Thyroid gland (tissue), 4 donors: ENCODE data around the gene JAKMIP3. TPM values are rescaled to one million over a fixed set of nuclear protein-coding genes. Genes with fewer than 3 reads are reported as not detected.

Experiments
- DNase-seq, 2 donors: peaks; one replicate each; pipeline ENCODE4 v3.0.0-alpha.2; 2019
- H3K27ac ChIP-seq, 3 donors: fragments of 200-600 bp; sonication (generic); 1 replicate in 2 of 3; 2 replicates in 1 of 3; pipeline ENCODE4 v1.5.1; 2016 to 2019; ENCODE audit warnings: mild to moderate bottlenecking in 1 of 3, moderate library complexity in 1 of 3
- H3K27me3 ChIP-seq: fragments of 200-600 bp; sonication (generic); one replicate; pipeline ENCODE4 v1.5.1; 2019
- H3K36me3 ChIP-seq, 2 donors: fragments of 200-600 bp; sonication (generic); one replicate each; pipeline ENCODE4 v1.5.1; 2016 to 2019
- H3K4me1 ChIP-seq, 2 donors: fragments of 200-600 bp; sonication (generic); one replicate each; pipeline ENCODE4 v1.5.1; 2017 to 2019
- H3K4me3 ChIP-seq, 3 donors: fragments of 200-600 bp; sonication (generic); replicated peaks in 1 of 3; 1 replicate in 2 of 3; 2 replicates in 1 of 3; pipeline ENCODE4 v1.5.1; 2016; ENCODE audit warnings: mild to moderate bottlenecking in 1 of 3
- H3K9me3 ChIP-seq: fragments of 200-600 bp; sonication (generic); one replicate; pipeline ENCODE4 v1.5.1; 2017
- POLR2A ChIP-seq, 2 donors: fragments of 450-650 bp; IDR thresholded peaks; one replicate each; pipeline ENCODE4 v1.6.1; 2017; ENCODE audit warnings: antibody characterized with exemption in 2 of 2, mild to moderate bottlenecking in 2 of 2, moderate library complexity in 1 of 2
- WGBS, 2 donors: methylation state at CpG; one replicate each; pipeline ENCODE4 v1.1.5; 2017; 5-methylcytosine and 5-hydroxymethylcytosine counted together
- intact Hi-C: fragments of 100-400 bp; cut with DNase I; formaldehyde crosslinking; loops from one replicate; pipeline ENCODE4 v1.15.1; 2023
- total RNA-seq, 4 donors: library from RNA; depleted of rRNA; stranded (reverse); fragments of >200 nt; gene quantifications; one replicate each; pipeline ENCODE4 v1.2.3, GENCODE V29; 2016
- TF ChIP-seq, protein P1 (sequence below), 6 experiments: fragments of 200-600 bp in 3 of 6; fragments of 450-650 bp in 3 of 6; sonication (generic) in 3 of 6; IDR thresholded peaks; one replicate each; pipeline ENCODE4 v1.5.1; 2016 to 2019; ENCODE audit warnings: antibody characterized with exemption in 6 of 6, mild to moderate bottlenecking in 2 of 6, inconsistent platforms in 1 of 6, moderate library complexity in 1 of 6

JAKMIP3 gene
- total RNA-seq, 4 donors from 2014 or later, result 1.1 to 3.0 (median 1.6) TPM

GRCh38 chr10:132101529-132101928 lies 35.8 kb downstream of the JAKMIP3 start:
- Histone ChIP-seq H3K4me3 (no peak overlapping the region), H3K36me3 (no peaks in the 10 kb centered on the region), H3K27me3 (no peaks in the 10 kb centered on the region), H3K27ac (no peak overlapping the region), H3K4me1 (no peaks in the 10 kb centered on the region), H3K9me3 (no peaks in the 10 kb centered on the region)
- TF ChIP-seq POLR2A (IDR thresholded peaks at IDR 0.05), result no peak
- TF ChIP-seq, protein P1, sequence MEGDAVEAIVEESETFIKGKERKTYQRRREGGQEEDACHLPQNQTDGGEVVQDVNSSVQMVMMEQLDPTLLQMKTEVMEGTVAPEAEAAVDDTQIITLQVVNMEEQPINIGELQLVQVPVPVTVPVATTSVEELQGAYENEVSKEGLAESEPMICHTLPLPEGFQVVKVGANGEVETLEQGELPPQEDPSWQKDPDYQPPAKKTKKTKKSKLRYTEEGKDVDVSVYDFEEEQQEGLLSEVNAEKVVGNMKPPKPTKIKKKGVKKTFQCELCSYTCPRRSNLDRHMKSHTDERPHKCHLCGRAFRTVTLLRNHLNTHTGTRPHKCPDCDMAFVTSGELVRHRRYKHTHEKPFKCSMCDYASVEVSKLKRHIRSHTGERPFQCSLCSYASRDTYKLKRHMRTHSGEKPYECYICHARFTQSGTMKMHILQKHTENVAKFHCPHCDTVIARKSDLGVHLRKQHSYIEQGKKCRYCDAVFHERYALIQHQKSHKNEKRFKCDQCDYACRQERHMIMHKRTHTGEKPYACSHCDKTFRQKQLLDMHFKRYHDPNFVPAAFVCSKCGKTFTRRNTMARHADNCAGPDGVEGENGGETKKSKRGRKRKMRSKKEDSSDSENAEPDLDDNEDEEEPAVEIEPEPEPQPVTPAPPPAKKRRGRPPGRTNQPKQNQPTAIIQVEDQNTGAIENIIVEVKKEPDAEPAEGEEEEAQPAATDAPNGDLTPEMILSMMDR (IDR thresholded peaks at IDR 0.05), result no peak
- intact Hi-C loops, result no loop called here
- WGBS, 2 donors, result 54 to 59% methylated on average over 10 of the region's 10 CpGs
- no peak for DNase-seq

DNA sequence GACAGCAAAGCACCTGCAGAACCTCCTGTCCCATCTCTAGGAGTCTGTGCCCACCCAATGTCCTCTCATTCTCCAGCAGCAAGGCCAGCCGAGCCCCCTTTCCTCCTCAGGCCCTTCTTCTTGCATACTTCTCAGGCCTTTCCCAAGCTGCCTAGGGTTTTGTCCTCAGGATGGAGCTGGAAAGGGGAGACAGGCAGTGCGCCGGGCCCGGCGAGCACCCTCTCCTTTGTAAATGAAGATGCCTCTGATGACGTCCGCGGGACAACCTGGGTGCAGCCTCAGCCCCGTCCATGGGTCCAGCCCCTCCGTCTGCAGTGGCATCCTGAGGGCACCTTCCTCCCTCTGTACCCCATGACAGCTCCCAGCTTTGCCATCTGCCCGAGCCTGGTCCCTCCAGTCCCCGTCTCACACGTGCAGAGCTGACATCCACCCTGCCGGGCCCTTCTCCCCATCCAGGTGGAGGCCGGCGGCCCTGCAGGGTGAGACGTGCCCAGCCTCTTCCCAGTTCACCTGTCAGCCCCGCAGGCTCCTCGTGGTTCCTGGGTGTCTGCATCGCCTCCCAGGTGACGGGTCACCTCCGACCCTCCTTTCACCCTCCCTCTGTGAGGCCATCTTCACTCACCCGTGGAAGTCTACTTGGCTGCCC lies 36.4 kb downstream of the JAKMIP3 start:
- H3K27ac ChIP-seq, result no peak overlapping the region
- H3K4me3 ChIP-seq, result no peak overlapping the region
- H3K36me3 ChIP-seq, result no peaks in the 10 kb centered on the region
- no peaks in the 10 kb centered on the region for H3K9me3 ChIP-seq
- no peak for DNase-seq
- intact Hi-C loops, result no loop called here
- no peaks in the 10 kb centered on the region for H3K27me3 ChIP-seq
- TF ChIP-seq, protein P1 (IDR thresholded peaks at IDR 0.05), result no peak
- no peak for TF ChIP-seq POLR2A (IDR thresholded peaks at IDR 0.05)
- WGBS, 2 donors, result 75 to 83% methylated on average over 21 to 23 of the region's 23 CpGs
- no peaks in the 10 kb centered on the region for H3K4me1 ChIP-seq

GRCh38 chr10:132102717-132103110 lies 37.0 kb downstream of the JAKMIP3 start:
- no peak for DNase-seq
- Histone ChIP-seq H3K4me3 (no peak overlapping the region), H3K27ac (no peak overlapping the region), H3K36me3 (no peaks in the 10 kb centered on the region), H3K4me1 (peaks cover 0 to 3% of the 10 kb centered on the region in 2 donors), H3K27me3 (no peaks in the 10 kb centered on the region), H3K9me3 (no peaks in the 10 kb centered on the region)
- WGBS, 2 donors, result 68 to 89% methylated on average over 8 of the region's 8 CpGs
- TF ChIP-seq, protein P1 (IDR thresholded peaks at IDR 0.05), result no peak
- TF ChIP-seq POLR2A (IDR thresholded peaks at IDR 0.05), result no peak
- intact Hi-C loops, result no loop called here

GRCh38 chr10:132103116-132103910 lies 37.6 kb downstream of the JAKMIP3 start:
- DNase-seq, result no peak
- intact Hi-C loops, result no loop called here
- Histone ChIP-seq H3K4me3 (no peak overlapping the region), H3K9me3 (no peaks in the 10 kb centered on the region), H3K27me3 (no peaks in the 10 kb centered on the region), H3K27ac (no peak overlapping the region), H3K4me1 (peaks cover 0 to 5% of the 10 kb centered on the region in 2 donors), H3K36me3 (no peaks in the 10 kb centered on the region)
- 63 to 69% methylated on average over 7 of the region's 7 CpGs for WGBS, 2 donors
- no peak for TF ChIP-seq POLR2A (IDR thresholded peaks at IDR 0.05)
- TF ChIP-seq, protein P1 (IDR thresholded peaks at IDR 0.05), result no peak

DNA sequence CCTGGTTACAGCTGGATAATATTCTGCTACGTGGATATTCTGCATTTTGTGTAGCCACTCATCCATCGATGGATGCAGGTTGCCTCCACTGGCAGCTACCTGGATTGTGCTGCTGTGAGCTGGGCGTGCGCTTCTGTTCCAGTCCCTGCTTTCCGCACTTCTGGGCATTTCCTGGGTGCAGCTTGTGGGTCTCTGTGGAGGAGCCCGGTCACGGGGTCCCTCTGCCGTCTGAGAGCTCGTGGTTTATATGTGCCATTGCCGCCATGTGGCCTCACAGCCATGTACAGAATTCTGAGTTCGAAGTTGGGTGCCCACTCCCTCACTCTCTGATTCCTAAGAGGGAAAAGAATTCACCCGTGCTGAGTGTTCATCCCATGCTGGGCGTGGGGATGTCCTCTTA lies 38.3 kb downstream of the JAKMIP3 start:
- no peak overlapping the region for H3K27ac ChIP-seq
- H3K27me3 ChIP-seq, result no peaks in the 10 kb centered on the region
- no peaks in the 10 kb centered on the region for H3K9me3 ChIP-seq
- intact Hi-C loops, result no loop called here
- H3K36me3 ChIP-seq, result no peaks in the 10 kb centered on the region
- WGBS, 2 donors, result 78 to 84% methylated on average over 13 of the region's 13 CpGs
- TF ChIP-seq, protein P1 (IDR thresholded peaks at IDR 0.05), result no peak
- no peak for TF ChIP-seq POLR2A (IDR thresholded peaks at IDR 0.05)
- H3K4me1 ChIP-seq, result peaks cover 0 to 5% of the 10 kb centered on the region in 2 donors
- DNase-seq, result no peak
- no peak overlapping the region for H3K4me3 ChIP-seq
